HG03354 (cell line): ENCODE results near the gene SLC47A2.
"Not testable (repeated sequence)": the region's sequence is repeated elsewhere in the genome, so short reads cannot be mapped to it uniquely, and the experiment has no call there.

Experiments
- ATAC-seq: cut with Tn5 transposase; IDR thresholded peaks from one replicate; pipeline ENCODE4 v1.9.1; 2021; ENCODE audit warnings: mild to moderate bottlenecking; ENCODE audit not compliant: unreplicated experiment, poor library complexity, severe bottlenecking

SLC47A2 gene

GRCh38 chr17:19677736-19678379, 38.5 kb downstream of the SLC47A2 start:
- ATAC-seq: no peak

DNA sequence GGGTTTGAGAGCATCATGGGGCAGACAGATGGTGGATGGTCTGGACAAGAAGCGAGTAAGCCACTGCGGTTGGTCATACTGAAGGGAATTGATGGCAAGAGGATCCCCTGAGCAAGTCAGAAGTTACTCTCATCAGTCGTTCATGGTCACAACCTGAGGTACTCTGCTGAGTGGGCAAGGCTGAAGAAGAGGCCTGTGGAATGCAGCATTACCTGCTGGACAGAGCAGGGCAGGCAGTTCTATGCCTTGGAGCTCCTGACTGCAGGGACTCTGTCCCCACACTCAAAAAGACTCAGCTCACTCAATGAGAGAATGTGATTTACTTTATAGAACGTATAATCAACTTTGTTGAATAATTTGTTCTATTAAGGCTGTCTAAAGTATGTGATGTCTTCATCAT, 39.5 kb downstream of the SLC47A2 start:
- no peak for ATAC-seq

DNA sequence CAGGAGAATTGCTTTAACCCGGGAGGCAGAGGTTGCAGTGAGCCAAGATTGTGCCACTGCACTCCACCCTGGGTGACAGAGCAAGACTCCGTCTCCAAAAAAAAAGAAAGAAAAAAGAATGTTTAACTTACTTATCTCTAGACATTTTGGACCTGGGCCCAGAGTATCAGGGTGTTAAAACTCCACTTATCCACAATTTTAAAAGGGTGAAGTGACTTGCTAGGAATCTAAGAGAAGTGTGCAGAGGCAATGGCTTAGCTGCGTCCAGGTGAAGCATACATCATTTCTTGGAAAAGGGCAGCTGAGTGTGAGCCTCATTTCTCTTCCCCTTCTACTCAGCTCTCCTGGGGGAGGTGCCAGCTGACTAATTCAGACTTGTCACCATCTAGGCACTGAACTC, 42.8 kb downstream of the SLC47A2 start:
- no peak for ATAC-seq

DNA sequence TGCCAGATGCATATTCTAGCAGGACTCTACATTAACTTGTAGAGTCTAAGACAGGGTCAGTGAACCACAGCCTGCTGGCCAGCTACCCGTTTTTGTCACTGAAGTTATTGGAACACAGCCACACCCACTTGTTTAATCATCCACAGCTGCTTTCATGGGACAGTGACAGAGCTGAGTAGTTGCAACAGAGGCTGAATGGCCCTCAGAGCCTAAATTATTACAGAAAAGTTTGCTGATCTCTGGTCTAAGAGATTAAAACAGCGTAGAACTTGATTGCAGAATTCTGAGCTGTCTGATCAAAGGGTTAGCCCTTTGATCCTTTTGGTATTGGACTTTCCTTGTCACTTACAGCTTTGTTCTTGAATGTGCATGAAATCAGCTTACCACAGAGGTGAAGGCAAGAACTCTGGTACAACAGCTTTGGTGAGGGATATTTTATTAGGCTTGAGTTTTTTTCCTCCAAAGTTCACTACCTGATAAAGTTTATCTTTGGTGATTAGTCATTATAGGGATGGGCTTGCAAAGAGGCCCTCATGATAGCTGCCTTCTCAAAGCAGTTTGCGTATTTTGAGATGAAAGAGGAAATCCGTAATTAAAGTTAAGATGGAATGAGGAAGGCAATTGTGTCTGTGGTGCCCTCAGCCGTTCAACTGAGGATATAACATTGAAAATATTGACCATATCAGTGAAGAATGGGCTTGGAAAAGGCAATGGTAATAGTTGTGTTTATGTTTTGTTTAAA, 44.2 kb downstream of the SLC47A2 start:
- no peak for ATAC-seq

- ATAC-seq: no peak
These were observed 45.0 kb downstream of the SLC47A2 start for GRCh38 chr17:19671433-19671832.

GRCh38 chr17:19670908-19671307, 45.5 kb downstream of the SLC47A2 start:
- no peak for ATAC-seq

GRCh38 chr17:19669680-19670079, 46.7 kb downstream of the SLC47A2 start:
- not testable (repeated sequence) for ATAC-seq

DNA sequence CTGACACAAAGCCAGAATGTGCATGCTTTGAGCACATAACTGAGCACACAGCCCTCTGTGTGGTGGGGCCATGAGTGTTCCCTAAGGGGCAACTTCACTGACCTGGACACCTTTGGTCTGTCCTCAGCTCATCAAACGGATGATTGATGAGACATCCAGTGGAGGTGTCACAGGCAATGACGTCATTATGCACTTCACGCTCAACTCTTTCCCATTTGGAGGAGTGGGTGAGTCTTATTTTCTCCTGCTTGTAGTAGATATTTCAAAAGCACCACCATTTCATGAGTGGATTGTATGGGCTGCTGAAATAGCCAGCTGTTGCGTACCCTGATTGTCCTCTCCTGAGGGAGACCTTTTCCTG, 51.6 kb downstream of the SLC47A2 start:
- no peak for ATAC-seq

GRCh38 chr17:19664136-19664820, 52.1 kb downstream of the SLC47A2 start:
- no peak for ATAC-seq

GRCh38 chr17:19663097-19663496, 53.3 kb downstream of the SLC47A2 start:
- ATAC-seq: no peak

- no peak for ATAC-seq
These were observed 55.3 kb downstream of the SLC47A2 start for GRCh38 chr17:19661121-19661520.

GRCh38 chr17:19660219-19660870, 56.0 kb downstream of the SLC47A2 start:
- no peak for ATAC-seq

- no peak for ATAC-seq
These were observed 56.8 kb downstream of the SLC47A2 start for GRCh38 chr17:19659366-19660177.

- ATAC-seq: no peak
These were observed 59.4 kb downstream of the SLC47A2 start for GRCh38 chr17:19656851-19657581.

GRCh38 chr17:19656336-19656735, 60.0 kb downstream of the SLC47A2 start:
- no peak for ATAC-seq

- ATAC-seq: no peak
These were observed 61.5 kb downstream of the SLC47A2 start for GRCh38 chr17:19654896-19655295.

DNA sequence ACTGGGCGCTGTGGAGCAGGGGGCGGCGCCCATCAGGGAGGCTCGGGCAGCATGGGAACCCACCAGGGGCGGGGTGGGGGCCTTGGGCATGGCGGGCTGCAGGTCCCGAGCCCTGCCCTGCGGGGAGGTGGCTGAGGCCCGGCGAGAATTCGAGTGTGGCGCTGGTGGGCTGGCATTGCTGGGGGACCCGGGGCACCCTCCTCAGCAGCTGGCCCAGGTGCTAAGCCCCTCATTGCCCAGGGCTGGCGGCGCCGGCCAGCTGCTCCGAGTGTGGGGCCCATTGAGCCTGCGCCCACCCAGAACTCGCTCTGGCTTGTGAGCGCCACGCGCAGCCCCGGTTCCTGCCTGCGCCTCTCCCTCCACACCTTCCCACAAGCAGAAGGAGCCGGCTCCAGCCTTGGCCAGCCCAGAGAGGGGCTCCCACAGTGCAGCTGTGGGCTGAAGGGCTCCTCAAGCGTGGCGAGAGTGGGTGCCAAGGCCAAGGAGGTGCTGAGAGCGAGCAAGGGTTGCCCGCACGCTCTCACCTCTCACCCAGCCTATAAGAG, 62.0 kb downstream of the SLC47A2 start:
- ATAC-seq: no peak

- no peak for ATAC-seq
These were observed 63.8 kb downstream of the SLC47A2 start for GRCh38 chr17:19652595-19652994.
